SK-N-SH (cell line): ENCODE data around the gene DSE.

Source experiments
- EP300 ChIP-seq, 2 experiments: IDR thresholded peaks; 2 replicates each; pipeline versions ENCODE4 v1.4.0 to v1.6.1; 2012; ENCODE audit warnings: borderline replicate concordance in 1 of 2, low read depth in 1 of 2, low read length in 1 of 2
- EZH2phosphoT487 ChIP-seq: fragments of 200-600 bp; sonication (generic); IDR thresholded peaks from 2 replicates; pipeline ENCODE4 v1.6.1; 2017; ENCODE audit warnings: low read depth, mixed run types, mild to moderate bottlenecking, antibody characterized with exemption, moderate library complexity, borderline replicate concordance
- GATA2 ChIP-seq: sonication (generic); formaldehyde crosslinking; IDR thresholded peaks from 2 replicates; pipeline ENCODE4 v1.5.0; 2020; ENCODE audit warnings: mild to moderate bottlenecking, missing genetic modification reagents
- JUND ChIP-seq: IDR thresholded peaks from 2 replicates; pipeline ENCODE4 v1.4.0; 2012
- MXI1 ChIP-seq: IDR thresholded peaks from 2 replicates; pipeline ENCODE4 v1.6.1; 2012; ENCODE audit warnings: mild to moderate bottlenecking, low read depth, low read length, improper control_type of control experiment
- NRF1 ChIP-seq: IDR thresholded peaks from 2 replicates; pipeline ENCODE4 v1.6.1; 2012; ENCODE audit warnings: low read depth, mild to moderate bottlenecking, low read length
- RAD21 ChIP-seq: IDR thresholded peaks from 2 replicates; pipeline ENCODE4 v1.6.1; 2012; ENCODE audit warnings: mild to moderate bottlenecking, low read length
- RFX5 ChIP-seq: IDR thresholded peaks from 2 replicates; pipeline ENCODE4 v1.6.1; 2012; ENCODE audit warnings: mild to moderate bottlenecking, improper control_type of control experiment, low read length
- TAF1 ChIP-seq: IDR thresholded peaks from 2 replicates; pipeline ENCODE4 v1.6.1; 2012; ENCODE audit warnings: low read depth, mild to moderate bottlenecking, low read length, moderate library complexity, borderline replicate concordance
- YY1 ChIP-seq: IDR thresholded peaks from 2 replicates; pipeline ENCODE4 v1.4.0; 2012; ENCODE audit warnings: low read depth, mild to moderate bottlenecking
- TF ChIP-seq, protein P1 (sequence below): fragments of 200-600 bp; sonication (generic); IDR thresholded peaks from 2 replicates; pipeline ENCODE4 v1.6.1; 2017; ENCODE audit warnings: antibody characterized with exemption, mild to moderate bottlenecking, moderate library complexity
- TF ChIP-seq, protein P2 (sequence below): IDR thresholded peaks from 2 replicates; pipeline ENCODE4 v1.6.1; 2012; ENCODE audit warnings: mild to moderate bottlenecking, low read depth, low read length, moderate library complexity
- TF ChIP-seq, protein P3 (sequence below): IDR thresholded peaks from 2 replicates; pipeline ENCODE4; 2012
- TF ChIP-seq, protein P4 (sequence below): IDR thresholded peaks from 2 replicates; pipeline ENCODE4 v1.4.0; 2012; ENCODE audit warnings: low read depth

DNA sequence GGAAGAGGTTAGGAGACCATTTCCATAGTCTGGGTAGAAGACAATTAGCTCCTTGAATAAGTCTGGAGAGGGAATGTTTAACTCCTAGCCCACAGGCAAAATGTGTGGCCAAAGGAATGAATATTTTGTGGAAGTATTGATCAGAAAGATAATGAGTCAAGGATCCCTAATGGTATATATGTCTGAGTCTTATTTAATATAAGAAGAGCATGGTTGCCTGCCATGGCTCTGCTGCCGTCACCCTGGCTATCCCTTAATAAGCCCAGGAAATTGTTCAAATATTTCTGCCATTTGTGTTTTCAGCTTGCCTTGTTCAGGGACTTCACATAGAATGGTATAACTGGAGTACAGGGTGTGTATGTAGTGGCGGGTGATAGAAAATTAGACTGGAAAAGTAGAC, 72.4 kb downstream of the DSE start:
- TF ChIP-seq RAD21 (no peak), EP300 (IDR thresholded peaks at IDR 0.05; ENCODE audit: borderline replicate concordance in 1 of 2, low read depth in 1 of 2, low read length in 1 of 2) (no peak), YY1 (no peak), GATA2 (CRISPR knock-in tag) (no peak), JUND (no peak), TAF1 (no peak), NRF1 (no peak), EZH2phosphoT487 (no peak), MXI1 (no peak), RFX5 (no peak)
- TF ChIP-seq, protein P1, sequence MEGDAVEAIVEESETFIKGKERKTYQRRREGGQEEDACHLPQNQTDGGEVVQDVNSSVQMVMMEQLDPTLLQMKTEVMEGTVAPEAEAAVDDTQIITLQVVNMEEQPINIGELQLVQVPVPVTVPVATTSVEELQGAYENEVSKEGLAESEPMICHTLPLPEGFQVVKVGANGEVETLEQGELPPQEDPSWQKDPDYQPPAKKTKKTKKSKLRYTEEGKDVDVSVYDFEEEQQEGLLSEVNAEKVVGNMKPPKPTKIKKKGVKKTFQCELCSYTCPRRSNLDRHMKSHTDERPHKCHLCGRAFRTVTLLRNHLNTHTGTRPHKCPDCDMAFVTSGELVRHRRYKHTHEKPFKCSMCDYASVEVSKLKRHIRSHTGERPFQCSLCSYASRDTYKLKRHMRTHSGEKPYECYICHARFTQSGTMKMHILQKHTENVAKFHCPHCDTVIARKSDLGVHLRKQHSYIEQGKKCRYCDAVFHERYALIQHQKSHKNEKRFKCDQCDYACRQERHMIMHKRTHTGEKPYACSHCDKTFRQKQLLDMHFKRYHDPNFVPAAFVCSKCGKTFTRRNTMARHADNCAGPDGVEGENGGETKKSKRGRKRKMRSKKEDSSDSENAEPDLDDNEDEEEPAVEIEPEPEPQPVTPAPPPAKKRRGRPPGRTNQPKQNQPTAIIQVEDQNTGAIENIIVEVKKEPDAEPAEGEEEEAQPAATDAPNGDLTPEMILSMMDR: no peak
- TF ChIP-seq, protein P2, sequence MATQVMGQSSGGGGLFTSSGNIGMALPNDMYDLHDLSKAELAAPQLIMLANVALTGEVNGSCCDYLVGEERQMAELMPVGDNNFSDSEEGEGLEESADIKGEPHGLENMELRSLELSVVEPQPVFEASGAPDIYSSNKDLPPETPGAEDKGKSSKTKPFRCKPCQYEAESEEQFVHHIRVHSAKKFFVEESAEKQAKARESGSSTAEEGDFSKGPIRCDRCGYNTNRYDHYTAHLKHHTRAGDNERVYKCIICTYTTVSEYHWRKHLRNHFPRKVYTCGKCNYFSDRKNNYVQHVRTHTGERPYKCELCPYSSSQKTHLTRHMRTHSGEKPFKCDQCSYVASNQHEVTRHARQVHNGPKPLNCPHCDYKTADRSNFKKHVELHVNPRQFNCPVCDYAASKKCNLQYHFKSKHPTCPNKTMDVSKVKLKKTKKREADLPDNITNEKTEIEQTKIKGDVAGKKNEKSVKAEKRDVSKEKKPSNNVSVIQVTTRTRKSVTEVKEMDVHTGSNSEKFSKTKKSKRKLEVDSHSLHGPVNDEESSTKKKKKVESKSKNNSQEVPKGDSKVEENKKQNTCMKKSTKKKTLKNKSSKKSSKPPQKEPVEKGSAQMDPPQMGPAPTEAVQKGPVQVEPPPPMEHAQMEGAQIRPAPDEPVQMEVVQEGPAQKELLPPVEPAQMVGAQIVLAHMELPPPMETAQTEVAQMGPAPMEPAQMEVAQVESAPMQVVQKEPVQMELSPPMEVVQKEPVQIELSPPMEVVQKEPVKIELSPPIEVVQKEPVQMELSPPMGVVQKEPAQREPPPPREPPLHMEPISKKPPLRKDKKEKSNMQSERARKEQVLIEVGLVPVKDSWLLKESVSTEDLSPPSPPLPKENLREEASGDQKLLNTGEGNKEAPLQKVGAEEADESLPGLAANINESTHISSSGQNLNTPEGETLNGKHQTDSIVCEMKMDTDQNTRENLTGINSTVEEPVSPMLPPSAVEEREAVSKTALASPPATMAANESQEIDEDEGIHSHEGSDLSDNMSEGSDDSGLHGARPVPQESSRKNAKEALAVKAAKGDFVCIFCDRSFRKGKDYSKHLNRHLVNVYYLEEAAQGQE: no peak
- TF ChIP-seq, protein P3, sequence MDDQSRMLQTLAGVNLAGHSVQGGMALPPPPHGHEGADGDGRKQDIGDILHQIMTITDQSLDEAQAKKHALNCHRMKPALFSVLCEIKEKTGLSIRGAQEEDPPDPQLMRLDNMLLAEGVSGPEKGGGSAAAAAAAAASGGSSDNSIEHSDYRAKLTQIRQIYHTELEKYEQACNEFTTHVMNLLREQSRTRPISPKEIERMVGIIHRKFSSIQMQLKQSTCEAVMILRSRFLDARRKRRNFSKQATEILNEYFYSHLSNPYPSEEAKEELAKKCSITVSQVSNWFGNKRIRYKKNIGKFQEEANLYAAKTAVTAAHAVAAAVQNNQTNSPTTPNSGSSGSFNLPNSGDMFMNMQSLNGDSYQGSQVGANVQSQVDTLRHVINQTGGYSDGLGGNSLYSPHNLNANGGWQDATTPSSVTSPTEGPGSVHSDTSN: no peak
- TF ChIP-seq, protein P4, sequence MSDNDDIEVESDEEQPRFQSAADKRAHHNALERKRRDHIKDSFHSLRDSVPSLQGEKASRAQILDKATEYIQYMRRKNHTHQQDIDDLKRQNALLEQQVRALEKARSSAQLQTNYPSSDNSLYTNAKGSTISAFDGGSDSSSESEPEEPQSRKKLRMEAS: no peak
